ENCODE results near the gene UBTF.
A peak's percentile ranks its signal among the peaks of the same experiment; 100 is the strongest.

UBTF gene

GRCh38 chr17:44197980-44198720 is 21.3 kb downstream of the UBTF start:
- no peak for DNase-seq (ENCODE audit: low read depth)

- DNase-seq (ENCODE audit: low read depth) = no peak
Measured at GRCh38 chr17:44197107-44197506, 22.4 kb downstream of the UBTF start.

GRCh38 chr17:44193326-44194084 is 26.0 kb downstream of the UBTF start:
- no peak for DNase-seq (ENCODE audit: low read depth)

- DNase-seq (ENCODE audit: low read depth) = no peak
Measured at GRCh38 chr17:44192750-44193149, 26.7 kb downstream of the UBTF start.

GRCh38 chr17:44191941-44192496 is 27.5 kb downstream of the UBTF start:
- no peak for DNase-seq (ENCODE audit: low read depth)

- no peak for DNase-seq (ENCODE audit: low read depth)
Measured at GRCh38 chr17:44191369-44191768, 28.1 kb downstream of the UBTF start.

- DNase-seq (ENCODE audit: low read depth) = no peak
Measured at GRCh38 chr17:44190481-44190880, 29.0 kb downstream of the UBTF start.

GRCh38 chr17:44188576-44189403 is 30.7 kb downstream of the UBTF start:
- no peak for DNase-seq (ENCODE audit: low read depth)

GRCh38 chr17:44187131-44187899 is 32.2 kb downstream of the UBTF start:
- peak; percentile 79 for DNase-seq (ENCODE audit: low read depth)

GRCh38 chr17:44186307-44187130 is 33.0 kb downstream of the UBTF start, which contains the start of gene TMUB2:
TMUB2 (plus strand) TSS chr17:44186972; CDS start chr17:44187709, 737 bp downstream.
- peak; percentile 99 for DNase-seq (ENCODE audit: low read depth)

- no peak for DNase-seq (ENCODE audit: low read depth)
Measured at GRCh38 chr17:44184212-44184810, 35.2 kb downstream of the UBTF start.

- no peak for DNase-seq (ENCODE audit: low read depth)
Measured at GRCh38 chr17:44183024-44183423, 36.5 kb downstream of the UBTF start.

GRCh38 chr17:44178133-44178532 is 41.3 kb downstream of the UBTF start:
- no peak for DNase-seq (ENCODE audit: low read depth)

GRCh38 chr17:44177640-44178039 is 41.8 kb downstream of the UBTF start:
- DNase-seq (ENCODE audit: low read depth) = no peak

- no peak for DNase-seq (ENCODE audit: low read depth)
Measured at GRCh38 chr17:44176671-44177501, 42.6 kb downstream of the UBTF start.

- no peak for DNase-seq (ENCODE audit: low read depth)
Measured at GRCh38 chr17:44176257-44176656, 43.2 kb downstream of the UBTF start.

GRCh38 chr17:44174427-44174826 is 45.0 kb downstream of the UBTF start:
- DNase-seq (ENCODE audit: low read depth) = no peak

GRCh38 chr17:44171931-44172455 is 47.5 kb downstream of the UBTF start:
- DNase-seq (ENCODE audit: low read depth) = no peak
